IMR-90 (cell line): ENCODE measurements around the gene PIAS3.

Experiments
- BHLHE40 ChIP-seq: fragments of 150-350 bp; IDR thresholded peaks from 2 replicates; pipeline ENCODE4 v1.6.1; 2016; ENCODE audit warnings: mild to moderate bottlenecking, low read depth, low read length
- CEBPB ChIP-seq: IDR thresholded peaks from 2 replicates; pipeline ENCODE4 v1.6.1; 2012; ENCODE audit warnings: low read depth, low read length, improper control_type of control experiment
- CHD1 ChIP-seq: IDR thresholded peaks from 2 replicates; pipeline ENCODE4 v1.6.1; 2012; ENCODE audit warnings: low read depth, low read length, improper control_type of control experiment
- FOS ChIP-seq: fragments of 150-350 bp; IDR thresholded peaks from 2 replicates; pipeline ENCODE4 v1.6.1; 2016; ENCODE audit warnings: low read depth, low read length
- MAZ ChIP-seq: IDR thresholded peaks from 2 replicates; pipeline ENCODE4 v1.6.1; 2012; ENCODE audit warnings: low read depth, mild to moderate bottlenecking, low read length, improper control_type of control experiment, moderate library complexity, borderline replicate concordance
- POLR2A ChIP-seq: IDR thresholded peaks from 2 replicates; pipeline ENCODE4 v1.6.1; 2012; ENCODE audit warnings: mild to moderate bottlenecking, low read depth, low read length
- RAD21 ChIP-seq: IDR thresholded peaks from 2 replicates; pipeline ENCODE4 v1.6.1; 2012; ENCODE audit warnings: low read length, improper control_type of control experiment
- RCOR1 ChIP-seq: IDR thresholded peaks from 2 replicates; pipeline ENCODE4 v1.6.1; 2012; ENCODE audit warnings: mild to moderate bottlenecking, low read length, improper control_type of control experiment; ENCODE audit not compliant: insufficient replicate concordance
- RFX5 ChIP-seq: IDR thresholded peaks from 2 replicates; pipeline ENCODE4 v1.8.0; 2012; ENCODE audit warnings: low read depth, mild to moderate bottlenecking, low read length, moderate library complexity
- TF ChIP-seq, protein P1 (sequence below): conservative IDR thresholded peaks from 2 replicates; pipeline ENCODE4 v1.5.1; 2012; ENCODE audit warnings: mild to moderate bottlenecking, low read depth, low read length, improper control_type of control experiment
- TF ChIP-seq, protein P2 (sequence below): fragments of 150-350 bp; IDR thresholded peaks from 2 replicates; pipeline ENCODE4 v1.6.1; 2016; ENCODE audit warnings: low read depth, mild to moderate bottlenecking, low read length, moderate library complexity, borderline replicate concordance
- TF ChIP-seq, protein P3 (sequence below): fragments of 150-350 bp; IDR thresholded peaks from 2 replicates; pipeline ENCODE4 v1.6.1; 2017; ENCODE audit warnings: mild to moderate bottlenecking, antibody characterized with exemption, low read length, low read depth

DNA sequence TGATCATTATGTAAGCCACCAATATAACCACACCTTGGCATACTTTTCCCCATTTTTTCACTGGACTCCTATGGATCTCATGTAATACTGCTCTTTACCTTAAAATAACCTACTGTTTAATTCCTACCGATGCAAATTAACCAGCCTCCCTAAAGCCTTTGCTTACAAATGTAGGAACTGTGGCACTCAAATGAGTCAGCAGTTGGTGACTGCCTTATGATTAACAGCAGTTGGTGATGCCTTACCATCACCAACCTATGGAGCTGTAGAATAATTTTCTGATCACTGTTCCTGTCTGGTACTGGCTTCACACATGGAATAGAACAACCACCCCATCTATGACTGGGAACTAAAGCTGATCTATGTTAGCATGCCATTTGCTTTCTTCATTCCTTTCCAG is 21.2 kb downstream of the PIAS3 start:
- TF ChIP-seq MAZ (no peak), POLR2A (no peak), CHD1 (no peak), RFX5 (no peak), RAD21 (no peak), FOS (no peak), RCOR1 (no peak), CEBPB (no peak), BHLHE40 (no peak)
- TF ChIP-seq, protein P1, sequence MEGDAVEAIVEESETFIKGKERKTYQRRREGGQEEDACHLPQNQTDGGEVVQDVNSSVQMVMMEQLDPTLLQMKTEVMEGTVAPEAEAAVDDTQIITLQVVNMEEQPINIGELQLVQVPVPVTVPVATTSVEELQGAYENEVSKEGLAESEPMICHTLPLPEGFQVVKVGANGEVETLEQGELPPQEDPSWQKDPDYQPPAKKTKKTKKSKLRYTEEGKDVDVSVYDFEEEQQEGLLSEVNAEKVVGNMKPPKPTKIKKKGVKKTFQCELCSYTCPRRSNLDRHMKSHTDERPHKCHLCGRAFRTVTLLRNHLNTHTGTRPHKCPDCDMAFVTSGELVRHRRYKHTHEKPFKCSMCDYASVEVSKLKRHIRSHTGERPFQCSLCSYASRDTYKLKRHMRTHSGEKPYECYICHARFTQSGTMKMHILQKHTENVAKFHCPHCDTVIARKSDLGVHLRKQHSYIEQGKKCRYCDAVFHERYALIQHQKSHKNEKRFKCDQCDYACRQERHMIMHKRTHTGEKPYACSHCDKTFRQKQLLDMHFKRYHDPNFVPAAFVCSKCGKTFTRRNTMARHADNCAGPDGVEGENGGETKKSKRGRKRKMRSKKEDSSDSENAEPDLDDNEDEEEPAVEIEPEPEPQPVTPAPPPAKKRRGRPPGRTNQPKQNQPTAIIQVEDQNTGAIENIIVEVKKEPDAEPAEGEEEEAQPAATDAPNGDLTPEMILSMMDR, result no peak
- TF ChIP-seq, protein P2, sequence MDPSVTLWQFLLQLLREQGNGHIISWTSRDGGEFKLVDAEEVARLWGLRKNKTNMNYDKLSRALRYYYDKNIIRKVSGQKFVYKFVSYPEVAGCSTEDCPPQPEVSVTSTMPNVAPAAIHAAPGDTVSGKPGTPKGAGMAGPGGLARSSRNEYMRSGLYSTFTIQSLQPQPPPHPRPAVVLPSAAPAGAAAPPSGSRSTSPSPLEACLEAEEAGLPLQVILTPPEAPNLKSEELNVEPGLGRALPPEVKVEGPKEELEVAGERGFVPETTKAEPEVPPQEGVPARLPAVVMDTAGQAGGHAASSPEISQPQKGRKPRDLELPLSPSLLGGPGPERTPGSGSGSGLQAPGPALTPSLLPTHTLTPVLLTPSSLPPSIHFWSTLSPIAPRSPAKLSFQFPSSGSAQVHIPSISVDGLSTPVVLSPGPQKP, result no peak
- TF ChIP-seq, protein P3, sequence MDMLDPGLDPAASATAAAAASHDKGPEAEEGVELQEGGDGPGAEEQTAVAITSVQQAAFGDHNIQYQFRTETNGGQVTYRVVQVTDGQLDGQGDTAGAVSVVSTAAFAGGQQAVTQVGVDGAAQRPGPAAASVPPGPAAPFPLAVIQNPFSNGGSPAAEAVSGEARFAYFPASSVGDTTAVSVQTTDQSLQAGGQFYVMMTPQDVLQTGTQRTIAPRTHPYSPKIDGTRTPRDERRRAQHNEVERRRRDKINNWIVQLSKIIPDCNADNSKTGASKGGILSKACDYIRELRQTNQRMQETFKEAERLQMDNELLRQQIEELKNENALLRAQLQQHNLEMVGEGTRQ, result no peak
